ENCODE results near the gene PRKAG2. TPM values are rescaled to one million over a fixed set of nuclear protein-coding genes. Genes with fewer than 3 reads are reported as not detected.

The PRKAG2 gene
- total RNA-seq, 3 donors from 2014 or later = 32.3 to 56.6 (median 34.4) TPM

DNA sequence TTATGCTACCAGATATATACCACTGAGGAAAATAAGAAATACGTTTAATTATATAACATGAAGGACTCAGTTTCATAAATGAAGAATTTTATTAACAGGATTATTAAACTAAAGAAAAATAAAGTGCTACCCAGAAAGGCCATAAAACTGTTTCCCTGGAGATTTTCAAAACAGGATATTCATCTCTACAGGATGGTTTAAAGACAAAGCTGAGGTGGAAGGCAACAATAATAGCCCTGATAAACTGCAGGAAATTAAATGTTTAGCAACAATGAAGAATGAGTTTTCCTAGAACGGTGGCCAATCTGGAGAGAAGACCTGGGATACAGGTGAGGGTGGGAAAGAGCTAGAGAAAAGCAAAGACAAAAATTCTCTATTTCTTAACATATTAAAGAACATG is 369.1 kb downstream of the PRKAG2 start:
- no peaks in the 10 kb centered on the region for H3K27me3 ChIP-seq
- TF ChIP-seq POLR2AphosphoS5 (IDR thresholded peaks at IDR 0.05) = no peak
- no peak for TF ChIP-seq POLR2A (IDR thresholded peaks at IDR 0.05)
- TF ChIP-seq, protein P1, sequence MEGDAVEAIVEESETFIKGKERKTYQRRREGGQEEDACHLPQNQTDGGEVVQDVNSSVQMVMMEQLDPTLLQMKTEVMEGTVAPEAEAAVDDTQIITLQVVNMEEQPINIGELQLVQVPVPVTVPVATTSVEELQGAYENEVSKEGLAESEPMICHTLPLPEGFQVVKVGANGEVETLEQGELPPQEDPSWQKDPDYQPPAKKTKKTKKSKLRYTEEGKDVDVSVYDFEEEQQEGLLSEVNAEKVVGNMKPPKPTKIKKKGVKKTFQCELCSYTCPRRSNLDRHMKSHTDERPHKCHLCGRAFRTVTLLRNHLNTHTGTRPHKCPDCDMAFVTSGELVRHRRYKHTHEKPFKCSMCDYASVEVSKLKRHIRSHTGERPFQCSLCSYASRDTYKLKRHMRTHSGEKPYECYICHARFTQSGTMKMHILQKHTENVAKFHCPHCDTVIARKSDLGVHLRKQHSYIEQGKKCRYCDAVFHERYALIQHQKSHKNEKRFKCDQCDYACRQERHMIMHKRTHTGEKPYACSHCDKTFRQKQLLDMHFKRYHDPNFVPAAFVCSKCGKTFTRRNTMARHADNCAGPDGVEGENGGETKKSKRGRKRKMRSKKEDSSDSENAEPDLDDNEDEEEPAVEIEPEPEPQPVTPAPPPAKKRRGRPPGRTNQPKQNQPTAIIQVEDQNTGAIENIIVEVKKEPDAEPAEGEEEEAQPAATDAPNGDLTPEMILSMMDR (IDR thresholded peaks at IDR 0.05) = no peak
- no peak for DNase-seq (ENCODE audit: low spot score in 2 of 2)
- H3K4me1 ChIP-seq = no peaks in the 10 kb centered on the region
- no peak overlapping the region for H3K4me3 ChIP-seq
- no peaks in the 10 kb centered on the region for H3K36me3 ChIP-seq
- no peak overlapping the region for H3K27ac ChIP-seq
- intact Hi-C loops (cut with DNase I; ENCODE audit: low total_unique reads) = no loop called here
- no peaks in the 10 kb centered on the region for H3K9me3 ChIP-seq

DNA sequence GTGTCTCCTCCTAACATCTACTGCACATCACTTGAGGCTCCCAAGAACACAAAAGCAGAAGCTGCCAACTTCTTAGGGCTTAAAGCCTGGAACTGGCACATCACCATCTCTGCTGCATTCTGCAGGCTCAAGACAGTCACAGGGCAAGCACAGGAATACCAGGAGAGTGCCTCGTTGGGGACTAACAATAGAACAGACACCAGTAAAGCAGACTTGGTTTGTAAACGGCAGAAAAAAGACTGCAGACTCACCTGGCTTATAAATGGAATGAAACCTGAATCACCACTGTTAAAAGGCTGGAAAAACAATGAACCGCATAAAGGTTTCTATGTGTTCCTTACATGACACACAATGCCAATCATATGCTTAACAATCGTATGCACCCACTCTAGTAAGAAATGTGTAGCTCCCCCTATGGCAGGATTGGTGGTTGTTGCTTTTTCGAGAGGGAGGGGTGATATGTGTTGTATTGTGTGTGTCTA is 370.0 kb downstream of the PRKAG2 start:
- H3K27ac ChIP-seq = no peak overlapping the region

More for the DNA sequence above, 370.0 kb downstream of the PRKAG2 start:
- no peaks in the 10 kb centered on the region for H3K4me1 ChIP-seq
- intact Hi-C loops (cut with DNase I; ENCODE audit: low total_unique reads) = no loop called here
- H3K36me3 ChIP-seq = no peaks in the 10 kb centered on the region
- TF ChIP-seq, protein P1 (IDR thresholded peaks at IDR 0.05) = no peak
- TF ChIP-seq POLR2AphosphoS5 (IDR thresholded peaks at IDR 0.05) (no peak), POLR2A (IDR thresholded peaks at IDR 0.05) (no peak)
- no peak for DNase-seq (ENCODE audit: low spot score in 2 of 2)
- H3K27me3 ChIP-seq = no peaks in the 10 kb centered on the region
- no peaks in the 10 kb centered on the region for H3K9me3 ChIP-seq
- H3K4me3 ChIP-seq = no peak overlapping the region

Other genes with a start within 250 kb of the PRKAG2 start
- gene GALNTL5, start 79.3 kb upstream of the PRKAG2 start, total RNA-seq = not detected
- 10 to 100 TPM; 57.1 to 65.7 (median 58.7) TPM for gene GALNT11, start 148.6 kb upstream of the PRKAG2 start, total RNA-seq

Data from breast epithelium (tissue), 4 donors.